ENCODE measurements around the gene FGFRL1.

DNA sequence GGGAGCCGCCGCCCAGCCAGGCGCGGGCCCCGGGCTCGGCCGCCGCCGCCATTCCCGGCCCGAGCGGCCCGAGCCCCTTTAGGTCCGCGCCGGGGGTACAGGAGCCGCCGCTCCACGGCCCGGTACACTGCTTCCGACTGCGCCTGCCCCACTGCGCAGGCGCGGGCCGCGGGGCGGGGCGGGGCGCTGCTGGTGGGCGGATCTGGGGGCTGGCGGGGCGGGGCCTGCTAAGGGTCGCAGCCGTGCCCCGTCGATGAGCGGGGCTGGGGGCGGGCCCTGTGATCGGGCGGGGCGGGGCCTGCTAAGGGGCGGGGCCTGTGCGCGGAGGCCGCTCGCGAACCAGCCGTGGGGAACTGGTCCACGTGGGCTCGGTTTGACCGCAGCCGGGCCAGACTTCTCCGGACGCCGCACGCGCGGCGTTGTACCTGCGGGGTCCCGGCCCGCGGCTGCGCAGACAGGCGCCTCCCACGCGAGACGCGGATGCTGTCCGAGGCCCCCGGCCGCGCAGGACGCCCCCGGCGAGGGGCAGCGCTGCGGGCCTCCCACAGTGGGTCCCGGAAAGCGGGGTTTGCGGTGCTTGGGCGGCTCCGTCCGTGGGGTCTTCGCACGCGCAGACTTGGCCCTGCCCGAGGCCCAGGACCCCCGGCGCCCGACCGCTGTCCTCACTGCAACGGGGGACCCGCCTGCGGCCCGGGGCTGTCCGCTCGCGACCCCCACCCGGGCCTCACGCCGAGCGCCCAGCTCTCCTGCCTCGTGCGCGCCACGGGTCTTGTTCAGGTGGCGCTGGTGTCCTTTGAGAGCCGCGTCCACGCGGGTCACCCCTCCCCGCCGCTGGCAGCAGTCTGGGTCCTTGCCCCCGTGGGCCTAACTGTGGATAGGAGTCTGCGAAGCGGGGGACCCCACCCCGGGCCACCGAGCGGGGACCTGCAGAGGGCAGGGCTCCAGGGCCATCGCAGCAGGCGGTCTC is 37.7 kb upstream of the FGFRL1 start, which contains the start of gene DGKQ:
- TF ChIP-seq POLR2A (IDR thresholded peaks at IDR 0.05; ENCODE audit: low read depth, low read length): no peak
- TF ChIP-seq POU2F2 (IDR thresholded peaks at IDR 0.05; ENCODE audit: low read depth, low read length): no peak

Measured in GM12891 (cell line).